WERI-Rb-1 (cell line): ENCODE results near the gene HOXD4.

Source experiments
- DNase-seq: peaks from one replicate; pipeline ENCODE4 v3.0.0-alpha.2; 2020
- H3K27ac ChIP-seq: fragments of 250-450 bp; sonication (Bioruptor Pico); 2 replicates; pipeline ENCODE4 v1.5.1; 2020; ENCODE audit warnings: mild to moderate bottlenecking, moderate library complexity
- H3K27me3 ChIP-seq: fragments of 250-450 bp; sonication (Bioruptor Pico); 2 replicates; pipeline ENCODE4 v1.5.1; 2021; ENCODE audit warnings: mild to moderate bottlenecking, low read depth, moderate library complexity; ENCODE audit not compliant: insufficient read depth, severe bottlenecking
- H3K36me3 ChIP-seq: fragments of 250-450 bp; sonication (Bioruptor Pico); 2 replicates; pipeline ENCODE4 v1.5.1; 2020; ENCODE audit warnings: mild to moderate bottlenecking, moderate library complexity
- H3K4me3 ChIP-seq: 2 replicates; pipeline ENCODE4 v1.5.1; 2011; ENCODE audit warnings: low read depth, mild to moderate bottlenecking, control low read depth, low read length
- H3K9me3 ChIP-seq: fragments of 250-450 bp; sonication (Bioruptor Pico); 2 replicates; pipeline ENCODE4 v1.5.1; 2021; ENCODE audit warnings: mild to moderate bottlenecking, moderate library complexity; ENCODE audit not compliant: severe bottlenecking
- CTCF ChIP-seq: IDR thresholded peaks from 2 replicates; pipeline ENCODE4 v1.5.1; 2011; ENCODE audit warnings: low read depth, mild to moderate bottlenecking, control low read depth, inconsistent platforms, low read length

The HOXD4 gene

GRCh38 chr2:176182671-176183070 is 31.3 kb downstream of the HOXD4 start:
- DNase-seq, result no peak

GRCh38 chr2:176184749-176185148 is 33.4 kb downstream of the HOXD4 start:
- Histone ChIP-seq H3K27ac (no peak overlapping the region), H3K4me3 (no peak overlapping the region), H3K9me3 (peaks cover 19% of the 10 kb centered on the region), H3K36me3 (no peaks in the 10 kb centered on the region), H3K27me3 (peaks cover 91% of the 10 kb centered on the region)
- DNase-seq, result no peak
- no peak for TF ChIP-seq CTCF

More at GRCh38 chr2:176182671-176183070, 31.3 kb downstream of the HOXD4 start:
- peaks cover 91% of the 10 kb centered on the region for H3K27me3 ChIP-seq
- H3K27ac ChIP-seq, result no peak overlapping the region
- H3K4me3 ChIP-seq, result no peak overlapping the region
- peaks cover 3% of the 10 kb centered on the region for H3K9me3 ChIP-seq
- no peak for TF ChIP-seq CTCF
- no peaks in the 10 kb centered on the region for H3K36me3 ChIP-seq

- Histone ChIP-seq H3K4me3 (no peak overlapping the region), H3K27me3 (peaks cover 91% of the 10 kb centered on the region), H3K36me3 (no peaks in the 10 kb centered on the region), H3K27ac (no peak overlapping the region), H3K9me3 (peaks cover 19% of the 10 kb centered on the region)
- TF ChIP-seq CTCF, result no peak
- DNase-seq, result no peak
Measured at GRCh38 chr2:176186024-176186423, 34.7 kb downstream of the HOXD4 start.

GRCh38 chr2:176187200-176187898 is 36.0 kb downstream of the HOXD4 start:
- DNase-seq, result no peak
- Histone ChIP-seq H3K27ac (no peak overlapping the region), H3K36me3 (no peaks in the 10 kb centered on the region), H3K9me3 (peaks cover 19% of the 10 kb centered on the region), H3K4me3 (no peak overlapping the region), H3K27me3 (peaks cover 90% of the 10 kb centered on the region)
- TF ChIP-seq CTCF, result no peak

- TF ChIP-seq CTCF, result no peak
- Histone ChIP-seq H3K27me3 (peaks cover 90% of the 10 kb centered on the region), H3K27ac (no peak within 1 kb of the TSS), H3K36me3 (no peaks in the 10 kb centered on the region), H3K4me3 (no peak within 1 kb of the TSS; the same call in none of the 2 replicates), H3K9me3 (peaks cover 19% of the 10 kb centered on the region)
- DNase-seq, result no peak
Measured at GRCh38 chr2:176187899-176188773, 36.8 kb downstream of the HOXD4 start, which contains the start of gene HOXD1. TSS of gene HOXD1 (plus strand) at chr2:176188668. CDS start at chr2:176188802, 134 bp downstream.
